ENCODE measurements around the gene LRRC1.

The LRRC1 gene

GRCh38 chr6:53898026-53898795, 103.4 kb downstream of the LRRC1 start:
- DNase-seq (ENCODE audit: low read depth, low spot score) = no peak
- no peaks in the 10 kb centered on the region for H3K4me1 ChIP-seq (ENCODE audit: insufficient read depth, insufficient read length)
- no peak for TF ChIP-seq YY1 (IDR thresholded peaks at IDR 0.05; ENCODE audit: insufficient read depth, insufficient read length)
- no peak for TF ChIP-seq SUZ12 (IDR thresholded peaks at IDR 0.05; ENCODE audit: extremely low read depth, insufficient read depth, insufficient read length)
- no peak for TF ChIP-seq ZNF274 (IDR thresholded peaks at IDR 0.05; ENCODE audit: low read depth, low read length)

GRCh38 chr6:53899512-53899911, 104.7 kb downstream of the LRRC1 start:
- Histone ChIP-seq H3K36me3 (ENCODE audit: insufficient read depth, insufficient read length, low read length) (peaks cover 6% of the 10 kb centered on the region), H3K27me3 (ENCODE audit: insufficient read depth, insufficient read length) (no peaks in the 10 kb centered on the region), H3K9ac (ENCODE audit: insufficient read length, low read depth) (no peak overlapping the region), H3K9me3 (ENCODE audit: insufficient read depth, low read length) (no peaks in the 10 kb centered on the region), H3K4me1 (ENCODE audit: insufficient read depth, insufficient read length) (no peaks in the 10 kb centered on the region), H3K4me3 (ENCODE audit: insufficient read length, low read depth) (no peak overlapping the region)
- no peak for TF ChIP-seq YY1 (IDR thresholded peaks at IDR 0.05; ENCODE audit: insufficient read depth, insufficient read length)
- no peak for DNase-seq (ENCODE audit: low read depth, low spot score)

More at GRCh38 chr6:53898026-53898795, 103.4 kb downstream of the LRRC1 start:
- no peaks in the 10 kb centered on the region for H3K27me3 ChIP-seq (ENCODE audit: insufficient read depth, insufficient read length)
- H3K36me3 ChIP-seq (ENCODE audit: insufficient read depth, insufficient read length, low read length) = peaks cover 2% of the 10 kb centered on the region
- H3K4me3 ChIP-seq (ENCODE audit: insufficient read length, low read depth) = no peak overlapping the region
- no peak overlapping the region for H3K9ac ChIP-seq (ENCODE audit: insufficient read length, low read depth)
- no peaks in the 10 kb centered on the region for H3K9me3 ChIP-seq (ENCODE audit: insufficient read depth, low read length)

DNA sequence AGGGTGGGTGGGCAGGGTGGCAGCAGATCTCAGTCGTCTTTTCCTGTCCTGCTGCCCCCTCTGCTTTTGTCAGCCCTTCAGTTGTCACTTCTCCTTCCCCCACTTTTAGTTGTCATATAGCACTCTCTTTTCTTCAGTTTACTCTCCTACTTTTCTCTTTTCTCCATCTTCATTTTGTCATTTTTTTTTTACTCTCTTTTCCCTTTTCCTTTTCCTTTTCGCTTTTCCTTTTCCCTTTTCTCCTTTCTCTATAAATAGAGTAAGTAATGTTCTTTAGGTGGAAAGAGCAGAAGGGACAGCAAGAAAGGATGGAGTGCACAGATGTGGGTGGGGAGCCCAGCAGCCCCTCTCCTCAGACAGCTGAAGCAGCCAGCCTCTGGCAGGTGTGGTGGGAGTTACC, 108.6 kb downstream of the LRRC1 start:
- no peaks in the 10 kb centered on the region for H3K27me3 ChIP-seq (ENCODE audit: insufficient read depth, insufficient read length)
- H3K4me3 ChIP-seq (ENCODE audit: insufficient read length, low read depth) = no peak overlapping the region
- DNase-seq (ENCODE audit: low read depth, low spot score) = no peak
- no peaks in the 10 kb centered on the region for H3K4me1 ChIP-seq (ENCODE audit: insufficient read depth, insufficient read length)
- H3K36me3 ChIP-seq (ENCODE audit: insufficient read depth, insufficient read length, low read length) = peaks cover 4% of the 10 kb centered on the region
- TF ChIP-seq SUZ12 (IDR thresholded peaks at IDR 0.05; ENCODE audit: extremely low read depth, insufficient read depth, insufficient read length) = no peak
- TF ChIP-seq YY1 (IDR thresholded peaks at IDR 0.05; ENCODE audit: insufficient read depth, insufficient read length) = no peak
- no peak for TF ChIP-seq ZNF274 (IDR thresholded peaks at IDR 0.05; ENCODE audit: low read depth, low read length)
- H3K9ac ChIP-seq (ENCODE audit: insufficient read length, low read depth) = no peak overlapping the region
- H3K9me3 ChIP-seq (ENCODE audit: insufficient read depth, low read length) = no peaks in the 10 kb centered on the region

DNA sequence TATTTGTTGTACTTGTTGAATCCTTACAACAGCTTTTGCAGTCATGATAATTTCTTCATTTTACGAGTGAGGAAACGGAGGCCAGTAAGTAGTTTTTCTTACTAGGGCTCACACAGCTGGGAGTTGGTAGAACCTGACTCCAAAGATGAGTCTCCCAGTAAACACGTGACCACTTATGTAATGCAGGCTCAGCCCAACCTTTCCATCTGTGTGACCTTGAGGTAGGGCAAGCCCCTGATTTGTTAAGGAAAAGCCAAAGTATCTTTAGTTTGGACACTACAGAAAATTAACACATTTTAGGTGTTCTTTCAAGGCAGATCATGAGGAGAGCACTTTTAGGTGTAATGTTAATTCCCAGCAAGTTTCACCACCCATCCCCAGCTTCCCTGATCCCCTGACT, 111.3 kb downstream of the LRRC1 start:
- no peak for DNase-seq (ENCODE audit: low read depth, low spot score)
- Histone ChIP-seq H3K9me3 (ENCODE audit: insufficient read depth, low read length) (no peaks in the 10 kb centered on the region), H3K27me3 (ENCODE audit: insufficient read depth, insufficient read length) (no peaks in the 10 kb centered on the region), H3K4me1 (ENCODE audit: insufficient read depth, insufficient read length) (no peaks in the 10 kb centered on the region), H3K36me3 (ENCODE audit: insufficient read depth, insufficient read length, low read length) (peaks cover 4% of the 10 kb centered on the region), H3K9ac (ENCODE audit: insufficient read length, low read depth) (no peak overlapping the region), H3K4me3 (ENCODE audit: insufficient read length, low read depth) (no peak overlapping the region)
- TF ChIP-seq ZNF274 (IDR thresholded peaks at IDR 0.05; ENCODE audit: low read depth, low read length) (no peak), SUZ12 (IDR thresholded peaks at IDR 0.05; ENCODE audit: extremely low read depth, insufficient read depth, insufficient read length) (no peak), YY1 (IDR thresholded peaks at IDR 0.05; ENCODE audit: insufficient read depth, insufficient read length) (no peak)

GRCh38 chr6:53906842-53907241, 112.0 kb downstream of the LRRC1 start:
- Histone ChIP-seq H3K4me3 (ENCODE audit: insufficient read length, low read depth) (no peak overlapping the region), H3K9me3 (ENCODE audit: insufficient read depth, low read length) (no peaks in the 10 kb centered on the region), H3K36me3 (ENCODE audit: insufficient read depth, insufficient read length, low read length) (peaks cover 4% of the 10 kb centered on the region), H3K4me1 (ENCODE audit: insufficient read depth, insufficient read length) (no peaks in the 10 kb centered on the region), H3K27me3 (ENCODE audit: insufficient read depth, insufficient read length) (no peaks in the 10 kb centered on the region), H3K9ac (ENCODE audit: insufficient read length, low read depth) (no peak overlapping the region)
- TF ChIP-seq ZNF274 (IDR thresholded peaks at IDR 0.05; ENCODE audit: low read depth, low read length) (no peak), SUZ12 (IDR thresholded peaks at IDR 0.05; ENCODE audit: extremely low read depth, insufficient read depth, insufficient read length) (no peak)
- DNase-seq (ENCODE audit: low read depth, low spot score) = no peak

GRCh38 chr6:53910834-53911233, 116.0 kb downstream of the LRRC1 start:
- no peaks in the 10 kb centered on the region for H3K9me3 ChIP-seq (ENCODE audit: insufficient read depth, low read length)
- H3K36me3 ChIP-seq (ENCODE audit: insufficient read depth, insufficient read length, low read length) = no peaks in the 10 kb centered on the region
- no peak overlapping the region for H3K9ac ChIP-seq (ENCODE audit: insufficient read length, low read depth)
- no peak overlapping the region for H3K4me3 ChIP-seq (ENCODE audit: insufficient read length, low read depth)
- TF ChIP-seq SUZ12 (IDR thresholded peaks at IDR 0.05; ENCODE audit: extremely low read depth, insufficient read depth, insufficient read length) (no peak), ZNF274 (IDR thresholded peaks at IDR 0.05; ENCODE audit: low read depth, low read length) (no peak), YY1 (IDR thresholded peaks at IDR 0.05; ENCODE audit: insufficient read depth, insufficient read length) (no peak)
- no peaks in the 10 kb centered on the region for H3K27me3 ChIP-seq (ENCODE audit: insufficient read depth, insufficient read length)
- no peak for DNase-seq (ENCODE audit: low read depth, low spot score)
- H3K4me1 ChIP-seq (ENCODE audit: insufficient read depth, insufficient read length) = no peaks in the 10 kb centered on the region

DNA sequence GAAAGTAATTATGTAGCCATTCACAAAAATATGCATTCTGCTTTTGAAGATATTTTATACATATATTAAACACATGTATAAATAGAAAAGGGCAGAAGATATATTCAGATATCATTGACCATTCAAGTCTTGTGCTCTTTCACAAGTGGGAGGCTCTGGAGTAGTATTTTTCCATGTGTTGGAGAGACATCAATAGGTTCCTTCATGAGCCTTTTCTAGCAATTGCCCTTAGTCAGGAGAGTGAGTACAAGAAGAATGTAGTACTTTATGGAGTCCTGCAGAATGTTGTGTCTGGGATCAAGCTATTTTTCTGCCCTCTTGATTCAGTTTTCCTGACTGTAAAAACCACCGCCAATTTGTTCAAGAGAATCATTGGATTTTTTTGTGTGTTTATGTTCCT, 117.9 kb downstream of the LRRC1 start:
- H3K4me1 ChIP-seq (ENCODE audit: insufficient read depth, insufficient read length) = no peaks in the 10 kb centered on the region
- H3K27me3 ChIP-seq (ENCODE audit: insufficient read depth, insufficient read length) = no peaks in the 10 kb centered on the region
- no peak for DNase-seq (ENCODE audit: low read depth, low spot score)
- no peaks in the 10 kb centered on the region for H3K9me3 ChIP-seq (ENCODE audit: insufficient read depth, low read length)
- H3K9ac ChIP-seq (ENCODE audit: insufficient read length, low read depth) = no peak overlapping the region
- no peaks in the 10 kb centered on the region for H3K36me3 ChIP-seq (ENCODE audit: insufficient read depth, insufficient read length, low read length)
- H3K4me3 ChIP-seq (ENCODE audit: insufficient read length, low read depth) = no peak overlapping the region
- no peak for TF ChIP-seq YY1 (IDR thresholded peaks at IDR 0.05; ENCODE audit: insufficient read depth, insufficient read length)
- TF ChIP-seq ZNF274 (IDR thresholded peaks at IDR 0.05; ENCODE audit: low read depth, low read length) = no peak
- no peak for TF ChIP-seq SUZ12 (IDR thresholded peaks at IDR 0.05; ENCODE audit: extremely low read depth, insufficient read depth, insufficient read length)

All from NT2/D1 (cell line).